Lung (tissue), 12 donors: ENCODE measurements around the gene KCNQ5. TPM values are rescaled to one million over a fixed set of nuclear protein-coding genes. Genes with fewer than 3 reads are reported as not detected.

Source experiments
- ATAC-seq: fragments of 200-7000 bp; cut with Tn5 transposase; one replicate; pipeline ENCODE4 v1.9.1; 2020; ENCODE audit warnings: moderate number of reproducible peaks; ENCODE audit not compliant: insufficient read depth, low FRiP score
- DNase-seq, 3 donors: peaks; one replicate each; pipeline ENCODE4 v3.0.0-alpha.2; 2013 to 2017
- H3K27ac ChIP-seq, 2 donors: one replicate each; pipeline ENCODE4 v1.5.1; 2013; ENCODE audit warnings: mild to moderate bottlenecking in 2 of 2, moderate library complexity in 2 of 2, control low read depth in 1 of 2, inconsistent platforms in 1 of 2, low read depth in 1 of 2, low read length in 1 of 2
- H3K27me3 ChIP-seq, 3 donors: one replicate each; pipeline ENCODE4 v1.5.1; 2013; ENCODE audit warnings: low read length in 2 of 3; ENCODE audit not compliant: control insufficient read depth in 3 of 3, insufficient read depth in 3 of 3
- H3K36me3 ChIP-seq, 4 donors: one replicate each; pipeline ENCODE4 v1.5.1; 2013; ENCODE audit warnings: low read length in 4 of 4, mild to moderate bottlenecking in 1 of 4, moderate library complexity in 1 of 4; ENCODE audit not compliant: control insufficient read depth in 4 of 4, insufficient read depth in 4 of 4
- H3K4me1 ChIP-seq, 5 donors: one replicate each; pipeline ENCODE4 v1.5.1; 2013; ENCODE audit warnings: low read length in 5 of 5, mild to moderate bottlenecking in 2 of 5, moderate library complexity in 1 of 5; ENCODE audit not compliant: control insufficient read depth in 5 of 5, insufficient read depth in 5 of 5
- H3K4me3 ChIP-seq: one replicate; pipeline ENCODE4 v1.5.1; 2013; ENCODE audit warnings: mild to moderate bottlenecking, control low read depth, moderate library complexity
- H3K9ac ChIP-seq, 2 donors: one replicate each; pipeline ENCODE4 v1.5.1; 2013; ENCODE audit warnings: low read length in 2 of 2, control low read depth in 1 of 2; ENCODE audit not compliant: insufficient read depth in 1 of 2
- H3K9me3 ChIP-seq, 4 donors: one replicate each; pipeline ENCODE4 v1.5.1; 2013; ENCODE audit warnings: low read length in 3 of 4, mild to moderate bottlenecking in 1 of 4, moderate library complexity in 1 of 4; ENCODE audit not compliant: control insufficient read depth in 4 of 4, insufficient read depth in 3 of 4
- CTCF ChIP-seq: IDR thresholded peaks from 2 replicates; pipeline ENCODE4 v1.5.1; 2012; ENCODE audit warnings: mild to moderate bottlenecking; ENCODE audit errors: control extremely low read depth, extremely low read depth
- WGBS, 2 donors: extraction: QIAGEN DNeasy Blood & Tissue Kit; methylation state at CpG; one replicate each; pipeline ENCODE4 v1.1.7; 2013; 5-methylcytosine and 5-hydroxymethylcytosine counted together
- polyA plus RNA-seq, 2 donors: library from polyadenylated mRNA; stranded (reverse); fragments of 200-250 nt; gene quantifications; one replicate each; pipeline ENCODE4 v1.2.1, GENCODE V29; 2013
- total RNA-seq, 2 donors: library from RNA; depleted of rRNA in 1 of 2; stranded (reverse); fragments of >200 nt in 1 of 2; gene quantifications; one replicate each; pipeline ENCODE4 v1.2.1, GENCODE V29; 2014 to 2021
- donor health status: control.
- donor health status: control.
- donor health status: Bipolar disorder and iron deficiency.
- donor health status: healthy.
- donor health status: DM: yes; HTN: yes; CAD: no.

The KCNQ5 gene
- total and polyA plus RNA-seq, 4 donors: 0.12 to 5.7 (median 0.46) TPM

- ATAC-seq: no peak
- 77 to 88% methylated on average over 1 of the region's 1 CpG for WGBS, 2 donors
- TF ChIP-seq CTCF: no peak
- no peak overlapping the region for H3K4me3 ChIP-seq
- H3K36me3 ChIP-seq: no peaks in the 10 kb centered on the region
- H3K4me1 ChIP-seq: no peaks in the 10 kb centered on the region
- no peaks in the 10 kb centered on the region for H3K27me3 ChIP-seq
- H3K27ac ChIP-seq: no peak overlapping the region
- DNase-seq: no peak
- H3K9ac ChIP-seq: no peak overlapping the region
- no peaks in the 10 kb centered on the region for H3K9me3 ChIP-seq
Observed at GRCh38 chr6:72826037-72826436, 204.2 kb downstream of the KCNQ5 start.

DNA sequence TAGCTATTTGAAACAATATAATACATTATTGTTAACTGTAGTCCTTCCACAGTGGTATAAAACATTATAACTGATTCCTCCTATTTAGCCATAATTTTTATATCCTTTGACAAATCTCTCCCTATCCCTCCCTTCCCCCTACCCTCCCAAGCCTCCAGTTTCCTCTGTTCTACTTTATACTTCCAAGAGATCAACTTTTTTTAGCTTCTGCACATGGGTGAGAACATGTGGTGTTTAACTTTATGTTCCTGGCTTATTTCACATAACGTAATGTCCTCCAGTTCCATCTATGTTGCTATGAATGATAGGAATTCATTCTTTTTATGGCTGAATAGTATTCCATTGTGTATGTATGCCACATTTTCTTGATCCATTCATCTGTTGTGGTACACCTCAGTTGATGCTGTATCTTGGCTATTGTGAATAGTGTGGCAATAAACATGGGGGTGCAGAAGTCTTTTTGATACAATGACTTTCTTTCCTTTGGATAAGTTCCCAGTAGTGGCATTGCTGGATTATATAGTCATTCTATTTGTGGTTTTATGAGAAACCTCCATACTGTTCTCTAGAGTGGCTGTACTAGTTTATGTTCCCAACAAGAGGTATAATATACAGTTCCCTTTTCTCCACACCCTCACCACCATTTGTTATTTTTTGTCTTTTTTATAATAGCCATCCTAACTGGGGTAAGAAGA lies 205.0 kb downstream of the KCNQ5 start:
- no peaks in the 10 kb centered on the region for H3K9me3 ChIP-seq
- no peak for TF ChIP-seq CTCF
- H3K4me1 ChIP-seq: no peaks in the 10 kb centered on the region
- H3K36me3 ChIP-seq: no peaks in the 10 kb centered on the region
- H3K9ac ChIP-seq: no peak overlapping the region
- H3K27ac ChIP-seq: no peak overlapping the region
- DNase-seq (no peak), ATAC-seq (no peak)
- no peaks in the 10 kb centered on the region for H3K27me3 ChIP-seq
- WGBS, 2 donors: 90 to 95% methylated on average over 1 of the region's 1 CpG
- no peak overlapping the region for H3K4me3 ChIP-seq

DNA sequence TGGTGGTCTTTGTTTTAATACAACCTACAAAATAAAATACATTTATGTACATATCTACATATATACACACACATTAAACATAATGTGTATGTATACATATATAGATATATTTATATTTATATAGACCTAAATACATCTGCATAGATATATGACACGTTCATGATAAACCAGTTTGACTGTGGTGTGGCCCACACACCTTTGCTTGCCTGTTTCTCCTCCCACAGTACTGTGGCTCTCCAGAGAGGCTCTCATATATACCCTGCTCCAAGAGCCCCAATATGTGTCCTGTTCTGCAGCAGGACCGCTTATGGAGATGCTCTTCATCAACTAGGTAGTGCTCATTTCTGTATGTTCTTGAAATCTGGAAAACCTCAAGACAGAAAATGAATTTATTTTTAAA lies 207.0 kb downstream of the KCNQ5 start:
- WGBS, 2 donors: 69 to 88% methylated on average over 2 of the region's 2 CpGs
- DNase-seq (no peak), ATAC-seq (no peak)
- Histone ChIP-seq H3K4me1 (no peaks in the 10 kb centered on the region), H3K27ac (no peak overlapping the region), H3K9me3 (no peaks in the 10 kb centered on the region), H3K9ac (no peak overlapping the region), H3K4me3 (no peak overlapping the region), H3K27me3 (no peaks in the 10 kb centered on the region), H3K36me3 (no peaks in the 10 kb centered on the region)
- no peak for TF ChIP-seq CTCF

GRCh38 chr6:72832271-72832670 lies 210.4 kb downstream of the KCNQ5 start:
- no peak overlapping the region for H3K27ac ChIP-seq
- TF ChIP-seq CTCF: no peak
- no peaks in the 10 kb centered on the region for H3K4me1 ChIP-seq
- WGBS, 2 donors: 68 to 87% methylated on average over 3 of the region's 3 CpGs
- H3K27me3 ChIP-seq: no peaks in the 10 kb centered on the region
- no peaks in the 10 kb centered on the region for H3K36me3 ChIP-seq
- H3K9ac ChIP-seq: no peak overlapping the region
- ATAC-seq (no peak), DNase-seq (no peak)
- H3K9me3 ChIP-seq: no peaks in the 10 kb centered on the region
- no peak overlapping the region for H3K4me3 ChIP-seq
